ENCODE results near the gene ATP9B.

DNA sequence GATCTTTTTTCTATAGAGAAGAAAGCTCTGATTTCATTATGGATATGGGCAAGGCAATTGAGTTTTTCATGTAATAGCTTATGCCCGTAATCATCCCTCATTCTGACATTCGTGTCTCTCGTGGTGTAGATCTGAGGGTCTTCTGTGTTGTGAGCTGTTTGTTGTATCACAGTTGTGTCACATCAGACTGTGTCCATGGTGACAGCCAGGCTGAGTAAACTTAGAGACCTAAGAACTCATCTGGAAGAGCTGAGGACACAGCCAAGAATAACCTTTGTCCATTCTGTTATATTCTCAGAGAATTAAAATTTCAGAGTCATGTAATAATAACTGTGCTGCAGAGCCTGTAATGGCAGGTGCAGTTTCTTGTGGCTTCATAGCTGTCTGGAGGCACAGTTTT is 116.5 kb downstream of the ATP9B start:
- TF ChIP-seq, protein P1, sequence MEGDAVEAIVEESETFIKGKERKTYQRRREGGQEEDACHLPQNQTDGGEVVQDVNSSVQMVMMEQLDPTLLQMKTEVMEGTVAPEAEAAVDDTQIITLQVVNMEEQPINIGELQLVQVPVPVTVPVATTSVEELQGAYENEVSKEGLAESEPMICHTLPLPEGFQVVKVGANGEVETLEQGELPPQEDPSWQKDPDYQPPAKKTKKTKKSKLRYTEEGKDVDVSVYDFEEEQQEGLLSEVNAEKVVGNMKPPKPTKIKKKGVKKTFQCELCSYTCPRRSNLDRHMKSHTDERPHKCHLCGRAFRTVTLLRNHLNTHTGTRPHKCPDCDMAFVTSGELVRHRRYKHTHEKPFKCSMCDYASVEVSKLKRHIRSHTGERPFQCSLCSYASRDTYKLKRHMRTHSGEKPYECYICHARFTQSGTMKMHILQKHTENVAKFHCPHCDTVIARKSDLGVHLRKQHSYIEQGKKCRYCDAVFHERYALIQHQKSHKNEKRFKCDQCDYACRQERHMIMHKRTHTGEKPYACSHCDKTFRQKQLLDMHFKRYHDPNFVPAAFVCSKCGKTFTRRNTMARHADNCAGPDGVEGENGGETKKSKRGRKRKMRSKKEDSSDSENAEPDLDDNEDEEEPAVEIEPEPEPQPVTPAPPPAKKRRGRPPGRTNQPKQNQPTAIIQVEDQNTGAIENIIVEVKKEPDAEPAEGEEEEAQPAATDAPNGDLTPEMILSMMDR (IDR thresholded peaks at IDR 0.05; ENCODE audit: insufficient read depth, low read depth, low read length): no peak
- no peak for TF ChIP-seq EZH2 (IDR thresholded peaks at IDR 0.05; ENCODE audit: insufficient read depth, low read length)

Data from astrocyte (in vitro differentiated cells and primary cell).